Measurements from ENCODE around the gene PYGB. TPM values are rescaled to one million over a fixed set of nuclear protein-coding genes. Genes with fewer than 3 reads are reported as not detected.

Gene PYGB
- total RNA-seq, 1 experiment from 2014 or later = 216 TPM

- Histone ChIP-seq H3K9me2 (replicated peaks; ENCODE audit: low read length) (no peaks in the 10 kb centered on the region), H3K27me3 (ENCODE audit: low read length) (no peaks in the 10 kb centered on the region), H3K9me3 (ENCODE audit: low read length) (no peaks in the 10 kb centered on the region), H2AFZ (ENCODE audit: low read length) (no peak overlapping the region), H3K36me3 (ENCODE audit: low read depth, low read length) (peaks cover 39% of the 10 kb centered on the region), H3F3A (ENCODE audit: low read length, unreplicated experiment) (no peaks in the 10 kb centered on the region), H3K4me3 (ENCODE audit: low read length) (no peak overlapping the region), H3K4me1 (ENCODE audit: insufficient read depth, low read length) (peaks cover 21% of the 10 kb centered on the region), H3K27ac (ENCODE audit: low read length) (0 out of 2 replicates have a peak overlapping the region, but pooled peaks have one; percentile 7), H4K20me1 (ENCODE audit: low read length) (no peaks in the 10 kb centered on the region), H3K9ac (ENCODE audit: low read length) (no peak overlapping the region), H3K4me2 (ENCODE audit: low read length) (no peak overlapping the region), H3K79me2 (ENCODE audit: low read length) (0 out of 2 replicates have a peak, but pooled peaks cover 7% of the 10 kb centered on the region)
- DNase-seq = no peak
- ChIA-PET CTCF (no interaction called here), POLR2A (ENCODE audit: unreplicated experiment) (interaction anchor here (0.9 kb wide), 1 partner anchor 27 kb away, joined by 4 read pairs; the partner anchor contains the start of gene PYGB)
- no peak for ATAC-seq
- intact Hi-C loops (cut with micrococcal nuclease) = no loop called here
- no TSS peak for BruUV-seq (replicated peaks)
- TF ChIP-seq EZH2 (IDR thresholded peaks at IDR 0.05; ENCODE audit: low read length, unreplicated experiment) (no peak), CTCF (conservative IDR thresholded peaks at IDR 0.05; ENCODE audit: low read depth, low read length) (no peak), EZH2phosphoT487 (IDR thresholded peaks at IDR 0.05; ENCODE audit: borderline replicate concordance, low read length) (no peak)
Measured at GRCh38 chr20:25220810-25221591, 26.9 kb upstream of the PYGB start.

- POLR2A ChIA-PET (ENCODE audit: unreplicated experiment) = interaction anchor here (0.9 kb wide), 1 partner anchor 26 kb away, joined by 4 read pairs; the partner anchor contains the start of gene PYGB
Measured at GRCh38 chr20:25221592-25222460, 26.1 kb upstream of the PYGB start.

More at GRCh38 chr20:25221592-25222460, 26.1 kb upstream of the PYGB start:
- no TSS peak for BruUV-seq (replicated peaks)
- no peak overlapping the region for H2AFZ ChIP-seq (ENCODE audit: low read length)
- 0 out of 2 replicates have a peak, but pooled peaks cover 7% of the 10 kb centered on the region for H3K79me2 ChIP-seq (ENCODE audit: low read length)
- no peaks in the 10 kb centered on the region for H3F3A ChIP-seq (ENCODE audit: low read length, unreplicated experiment)
- peak overlapping the region; percentile 95 for H3K27ac ChIP-seq (ENCODE audit: low read length)
- H4K20me1 ChIP-seq (ENCODE audit: low read length) = no peaks in the 10 kb centered on the region
- H3K4me3 ChIP-seq (ENCODE audit: low read length) = no peak overlapping the region
- intact Hi-C loops (cut with micrococcal nuclease) = loop anchor here (2.0 kb wide), 1 partner anchor 25 kb away; no protein-coding TSS in a partner anchor
- CTCF ChIA-PET = interaction anchor here (1.9 kb wide), 1 partner anchor 25 kb away, joined by 32 read pairs; the partner anchor contains the start of gene PYGB
- peaks cover 36% of the 10 kb centered on the region for H3K36me3 ChIP-seq (ENCODE audit: low read depth, low read length)
- H3K27me3 ChIP-seq (ENCODE audit: low read length) = no peaks in the 10 kb centered on the region
- no peak for ATAC-seq
- no peaks in the 10 kb centered on the region for H3K9me3 ChIP-seq (ENCODE audit: low read length)
- TF ChIP-seq CTCF (conservative IDR thresholded peaks at IDR 0.05; ENCODE audit: low read depth, low read length) (no peak), EZH2phosphoT487 (IDR thresholded peaks at IDR 0.05; ENCODE audit: borderline replicate concordance, low read length) (no peak), EZH2 (IDR thresholded peaks at IDR 0.05; ENCODE audit: low read length, unreplicated experiment) (no peak)
- peak overlapping the region; percentile 77; the same call in 1 of the 2 replicates for H3K9ac ChIP-seq (ENCODE audit: low read length)
- H3K4me1 ChIP-seq (ENCODE audit: insufficient read depth, low read length) = peaks cover 28% of the 10 kb centered on the region
- DNase-seq = no peak
- no peak overlapping the region for H3K4me2 ChIP-seq (ENCODE audit: low read length)
- H3K9me2 ChIP-seq (replicated peaks; ENCODE audit: low read length) = no peaks in the 10 kb centered on the region

Measured in PC-3 (cell line).